ENCODE data around the gene NAALADL2.

NAALADL2 gene

DNA sequence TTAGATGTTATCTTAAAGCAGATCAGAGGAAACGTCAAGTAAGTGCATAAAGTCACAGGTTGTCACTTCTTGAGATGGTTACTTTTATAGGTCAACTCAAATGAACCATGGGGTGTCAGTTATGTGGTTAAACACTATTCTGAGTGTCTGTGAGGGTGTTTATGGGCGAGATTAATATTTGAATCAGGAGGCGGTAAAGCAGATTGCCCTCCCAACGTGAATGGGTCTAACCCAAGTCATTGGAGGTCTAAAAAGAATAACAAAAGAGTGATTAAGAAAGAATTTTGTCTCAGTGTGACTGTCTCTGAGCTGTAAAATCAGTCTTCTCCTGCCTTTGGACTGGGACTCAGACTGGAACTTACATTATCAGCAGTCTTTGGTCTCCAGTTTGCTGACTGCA lies 977.5 kb downstream of the NAALADL2 start:
- DNase-seq (ENCODE audit: low spot score) = no peak
- H3K4me3 ChIP-seq = no peak overlapping the region
- H3K27ac ChIP-seq = no peak overlapping the region
- TF ChIP-seq, protein P1, sequence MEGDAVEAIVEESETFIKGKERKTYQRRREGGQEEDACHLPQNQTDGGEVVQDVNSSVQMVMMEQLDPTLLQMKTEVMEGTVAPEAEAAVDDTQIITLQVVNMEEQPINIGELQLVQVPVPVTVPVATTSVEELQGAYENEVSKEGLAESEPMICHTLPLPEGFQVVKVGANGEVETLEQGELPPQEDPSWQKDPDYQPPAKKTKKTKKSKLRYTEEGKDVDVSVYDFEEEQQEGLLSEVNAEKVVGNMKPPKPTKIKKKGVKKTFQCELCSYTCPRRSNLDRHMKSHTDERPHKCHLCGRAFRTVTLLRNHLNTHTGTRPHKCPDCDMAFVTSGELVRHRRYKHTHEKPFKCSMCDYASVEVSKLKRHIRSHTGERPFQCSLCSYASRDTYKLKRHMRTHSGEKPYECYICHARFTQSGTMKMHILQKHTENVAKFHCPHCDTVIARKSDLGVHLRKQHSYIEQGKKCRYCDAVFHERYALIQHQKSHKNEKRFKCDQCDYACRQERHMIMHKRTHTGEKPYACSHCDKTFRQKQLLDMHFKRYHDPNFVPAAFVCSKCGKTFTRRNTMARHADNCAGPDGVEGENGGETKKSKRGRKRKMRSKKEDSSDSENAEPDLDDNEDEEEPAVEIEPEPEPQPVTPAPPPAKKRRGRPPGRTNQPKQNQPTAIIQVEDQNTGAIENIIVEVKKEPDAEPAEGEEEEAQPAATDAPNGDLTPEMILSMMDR (IDR thresholded peaks at IDR 0.05) = no peak

GRCh38 chr3:175837962-175838361 lies 978.8 kb downstream of the NAALADL2 start:
- no peak for DNase-seq (ENCODE audit: low spot score)
- TF ChIP-seq, protein P1 (IDR thresholded peaks at IDR 0.05) = no peak
- H3K4me3 ChIP-seq = no peak overlapping the region
- no peak overlapping the region for H3K27ac ChIP-seq

DNA sequence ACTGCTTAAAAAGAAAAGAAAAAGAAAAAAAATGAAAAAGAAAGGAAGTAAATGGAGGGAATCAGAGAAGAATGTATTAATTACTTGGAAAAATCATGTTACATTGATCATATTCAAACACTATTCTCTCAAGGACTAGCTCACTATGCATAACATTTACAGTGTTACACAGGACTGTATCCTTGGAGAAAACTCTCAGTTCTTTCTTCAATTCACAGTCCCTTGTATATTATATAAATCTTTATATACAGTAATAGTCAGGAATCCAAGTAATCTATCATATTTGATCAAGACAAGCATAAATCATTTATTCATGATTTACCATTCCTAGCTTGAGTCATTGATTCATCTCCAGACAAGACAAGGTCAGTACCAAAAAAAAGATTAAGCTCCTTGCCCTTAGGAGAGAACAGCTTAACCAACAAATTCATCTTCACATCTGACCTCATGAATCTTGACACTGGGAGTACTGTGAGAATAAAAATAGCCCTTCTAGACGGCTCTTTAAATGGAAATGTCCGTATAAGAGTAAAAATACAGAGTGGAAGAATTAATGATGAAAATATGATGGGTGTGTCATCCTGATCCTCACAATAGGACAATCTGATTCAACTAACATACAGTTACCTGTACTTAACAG lies 980.4 kb downstream of the NAALADL2 start:
- TF ChIP-seq, protein P1 (IDR thresholded peaks at IDR 0.05) = no peak
- DNase-seq (ENCODE audit: low spot score) = no peak
- H3K27ac ChIP-seq = no peak overlapping the region
- H3K4me3 ChIP-seq = no peak overlapping the region

DNA sequence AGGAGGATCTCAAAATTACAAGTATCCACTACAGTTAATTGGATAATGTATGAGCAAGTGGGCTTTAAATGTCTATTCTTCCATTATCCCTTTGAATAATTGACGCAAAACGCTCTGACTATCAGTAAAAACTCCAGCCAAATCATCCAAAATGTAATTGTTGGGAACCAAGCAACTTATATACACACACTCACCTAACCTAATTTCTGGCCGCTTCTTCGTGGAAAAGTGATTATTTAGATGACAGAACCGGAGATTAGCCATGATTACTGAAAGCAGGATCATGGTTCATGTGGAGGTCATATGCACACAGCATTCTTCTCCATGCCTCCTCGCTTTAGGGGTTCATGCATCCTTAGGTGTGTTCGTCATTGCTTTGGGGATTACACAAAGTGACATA lies 992.4 kb downstream of the NAALADL2 start:
- Histone ChIP-seq H3K27ac (no peak overlapping the region), H3K4me3 (no peak overlapping the region)
- TF ChIP-seq, protein P1 (IDR thresholded peaks at IDR 0.05) = no peak
- no peak for DNase-seq (ENCODE audit: low spot score)

GRCh38 chr3:175852560-175852959 lies 993.4 kb downstream of the NAALADL2 start:
- no peak for DNase-seq (ENCODE audit: low spot score)
- TF ChIP-seq, protein P1 (IDR thresholded peaks at IDR 0.05) = no peak
- no peak overlapping the region for H3K27ac ChIP-seq

GRCh38 chr3:175857666-175858270 lies 998.6 kb downstream of the NAALADL2 start:
- TF ChIP-seq, protein P1 (IDR thresholded peaks at IDR 0.05) = no peak
- no peak overlapping the region for H3K4me3 ChIP-seq
- H3K27ac ChIP-seq = no peak overlapping the region
- no peak for DNase-seq (ENCODE audit: low spot score)

More at GRCh38 chr3:175852560-175852959, 993.4 kb downstream of the NAALADL2 start:
- H3K4me3 ChIP-seq = no peak overlapping the region
